ENCODE results near the gene PDE4C. TPM values are rescaled to one million over a fixed set of nuclear protein-coding genes. Genes with fewer than 3 reads are reported as not detected.

PDE4C gene
- total RNA-seq (2014; rRNA removed; shearing (Covaris generic)): 0.07 and 0.15 TPM in 2 replicates

- DNase-seq (ENCODE audit: low read depth): peak; percentile 51
These were observed at the start of gene PDE4C for GRCh38 chr19:18225702-18226468. Gene PDE4C, minus strand, starts transcription at chr19:18226438. Its CDS starts 23 bp downstream, at chr19:18226415.

- DNase-seq (ENCODE audit: low read depth): peak; percentile 93
These were observed 48.6 kb upstream of the PDE4C start for GRCh38 chr19:18274781-18275356.

- peak; percentile 74 for DNase-seq (ENCODE audit: low read depth)
These were observed 48.1 kb upstream of the PDE4C start, which contains the start of gene IQCN for GRCh38 chr19:18274219-18274780. Gene IQCN, minus strand, starts transcription at chr19:18274452. Its CDS starts 4,974 bp downstream, at chr19:18269478.

GRCh38 chr19:18273561-18274218, 47.5 kb upstream of the PDE4C start:
- DNase-seq (ENCODE audit: low read depth): peak; percentile 31

- no peak for DNase-seq (ENCODE audit: low read depth)
These were observed 45.2 kb upstream of the PDE4C start for GRCh38 chr19:18271433-18271841.

GRCh38 chr19:18270326-18270725, 44.1 kb upstream of the PDE4C start:
- DNase-seq (ENCODE audit: low read depth): no peak

GRCh38 chr19:18269070-18269723, 43.0 kb upstream of the PDE4C start:
- no peak for DNase-seq (ENCODE audit: low read depth)

GRCh38 chr19:18266771-18267686, 40.8 kb upstream of the PDE4C start:
- no peak for DNase-seq (ENCODE audit: low read depth)

- no peak for DNase-seq (ENCODE audit: low read depth)
These were observed 39.3 kb upstream of the PDE4C start for GRCh38 chr19:18265582-18265981.

GRCh38 chr19:18264971-18265540, 38.8 kb upstream of the PDE4C start:
- DNase-seq (ENCODE audit: low read depth): no peak

- no peak for DNase-seq (ENCODE audit: low read depth)
These were observed 38.1 kb upstream of the PDE4C start for GRCh38 chr19:18264137-18264854.

- DNase-seq (ENCODE audit: low read depth): no peak
These were observed 37.3 kb upstream of the PDE4C start for GRCh38 chr19:18263324-18264136.

- DNase-seq (ENCODE audit: low read depth): no peak
These were observed 36.7 kb upstream of the PDE4C start for GRCh38 chr19:18262917-18263316.

GRCh38 chr19:18262144-18262543, 35.9 kb upstream of the PDE4C start:
- no peak for DNase-seq (ENCODE audit: low read depth)

- no peak for DNase-seq (ENCODE audit: low read depth)
These were observed 35.2 kb upstream of the PDE4C start for GRCh38 chr19:18261474-18261873.

- no peak for DNase-seq (ENCODE audit: low read depth)
These were observed 33.7 kb upstream of the PDE4C start for GRCh38 chr19:18259893-18260292.

GRCh38 chr19:18257503-18258470, 31.5 kb upstream of the PDE4C start:
- peak; percentile 64 for DNase-seq (ENCODE audit: low read depth)

Measured in M059J (cell line).